ENCODE measurements around the gene PBOV1. TPM values are rescaled to one million over a fixed set of nuclear protein-coding genes. Genes with fewer than 3 reads are reported as not detected.

PBOV1 gene
- total RNA-seq, 1 experiment from 2014 or later: not detected

GRCh38 chr6:138245751-138246150 is 27.5 kb upstream of the PBOV1 start:
- Histone ChIP-seq H3K4me1 (replicated peaks; ENCODE audit: insufficient read depth) (peaks cover 12% of the 10 kb centered on the region), H2AFZ (no peak overlapping the region), H3K9me2 (ENCODE audit: insufficient read depth) (no peaks in the 10 kb centered on the region), H3K27ac (no peak overlapping the region), H3K36me3 (ENCODE audit: low read depth) (peaks cover 23% of the 10 kb centered on the region), H3K79me2 (ENCODE audit: low read depth) (no peaks in the 10 kb centered on the region), H3F3A (ENCODE audit: insufficient read depth, low read depth) (0 out of 2 replicates have a peak, but pooled peaks cover 8% of the 10 kb centered on the region), H3K9me3 (ENCODE audit: insufficient read depth, low read depth) (no peaks in the 10 kb centered on the region), H3K27me3 (ENCODE audit: insufficient read depth, low read depth) (no peaks in the 10 kb centered on the region), H3K4me2 (no peak overlapping the region), H4K20me1 (ENCODE audit: insufficient read depth) (no peaks in the 10 kb centered on the region), H3K4me3 (no peak overlapping the region)
- no peak for DNase-seq
- ChIA-PET CTCF (interaction anchor here (0.6 kb wide), 1 partner anchor 140 kb away, joined by 3 read pairs; no protein-coding TSS in a partner anchor), POLR2A (ENCODE audit: unreplicated experiment) (no interaction called here)
- BruUV-seq (replicated peaks): no TSS peak
- TF ChIP-seq CTCF (conservative IDR thresholded peaks at IDR 0.05): no peak
- no peak for TF ChIP-seq EZH2 (IDR thresholded peaks at IDR 0.05; ENCODE audit: low read depth)
- intact Hi-C loops (cut with micrococcal nuclease; ENCODE audit: unreplicated experiment): no loop called here

- no peak overlapping the region for H2AFZ ChIP-seq
- H3K36me3 ChIP-seq (ENCODE audit: low read depth): peaks cover 23% of the 10 kb centered on the region
- H3K27ac ChIP-seq: no peak overlapping the region
- H3K27me3 ChIP-seq (ENCODE audit: insufficient read depth, low read depth): no peaks in the 10 kb centered on the region
- H3K79me2 ChIP-seq (ENCODE audit: low read depth): no peaks in the 10 kb centered on the region
- H4K20me1 ChIP-seq (ENCODE audit: insufficient read depth): no peaks in the 10 kb centered on the region
- peak in 1 of 2 experiments; percentile 58 for DNase-seq
- no TSS peak for BruUV-seq (replicated peaks)
- no peaks in the 10 kb centered on the region for H3K9me2 ChIP-seq (ENCODE audit: insufficient read depth)
- ChIA-PET CTCF (no interaction called here), POLR2A (ENCODE audit: unreplicated experiment) (no interaction called here)
- H3K4me2 ChIP-seq: no peak overlapping the region
- intact Hi-C loops (cut with micrococcal nuclease; ENCODE audit: unreplicated experiment): no loop called here
- H3F3A ChIP-seq (ENCODE audit: insufficient read depth, low read depth): 0 out of 2 replicates have a peak, but pooled peaks cover 8% of the 10 kb centered on the region
- peaks cover 12% of the 10 kb centered on the region for H3K4me1 ChIP-seq (replicated peaks; ENCODE audit: insufficient read depth)
- H3K9me3 ChIP-seq (ENCODE audit: insufficient read depth, low read depth): no peaks in the 10 kb centered on the region
- H3K4me3 ChIP-seq: no peak overlapping the region
- no peak for TF ChIP-seq EZH2 (IDR thresholded peaks at IDR 0.05; ENCODE audit: low read depth)
- no peak for TF ChIP-seq CTCF (conservative IDR thresholded peaks at IDR 0.05)
These were observed 24.8 kb upstream of the PBOV1 start for GRCh38 chr6:138242987-138243592.

GRCh38 chr6:138241934-138242333 is 23.6 kb upstream of the PBOV1 start:
- no peak for DNase-seq
- no peak overlapping the region for H2AFZ ChIP-seq
- intact Hi-C loops (cut with micrococcal nuclease; ENCODE audit: unreplicated experiment): no loop called here
- H3K27ac ChIP-seq: no peak overlapping the region
- H3F3A ChIP-seq (ENCODE audit: insufficient read depth, low read depth): 0 out of 2 replicates have a peak, but pooled peaks cover 8% of the 10 kb centered on the region
- no peaks in the 10 kb centered on the region; the same call in 1 of the 2 replicates for H3K79me2 ChIP-seq (ENCODE audit: low read depth)
- H3K36me3 ChIP-seq (ENCODE audit: low read depth): peaks cover 23% of the 10 kb centered on the region
- no TSS peak for BruUV-seq (replicated peaks)
- H3K4me3 ChIP-seq: no peak overlapping the region
- H3K9me3 ChIP-seq (ENCODE audit: insufficient read depth, low read depth): no peaks in the 10 kb centered on the region
- no peaks in the 10 kb centered on the region for H3K9me2 ChIP-seq (ENCODE audit: insufficient read depth)
- peaks cover 12% of the 10 kb centered on the region for H3K4me1 ChIP-seq (replicated peaks; ENCODE audit: insufficient read depth)
- CTCF ChIA-PET: interaction anchor here (0.5 kb wide), 1 partner anchor 496 kb away, joined by 5 read pairs; no protein-coding TSS in a partner anchor
- POLR2A ChIA-PET (ENCODE audit: unreplicated experiment): interaction anchor here (0.6 kb wide), 1 partner anchor 8 kb away, joined by 3 read pairs; no protein-coding TSS in a partner anchor
- no peaks in the 10 kb centered on the region for H3K27me3 ChIP-seq (ENCODE audit: insufficient read depth, low read depth)
- no peak overlapping the region for H3K4me2 ChIP-seq
- H4K20me1 ChIP-seq (ENCODE audit: insufficient read depth): no peaks in the 10 kb centered on the region
- TF ChIP-seq EZH2 (IDR thresholded peaks at IDR 0.05; ENCODE audit: low read depth) (no peak), CTCF (conservative IDR thresholded peaks at IDR 0.05) (no peak)
